OCI-LY3 (cell line): ENCODE data around the gene TMEM240.

Experiments
- H2AFZ ChIP-seq: fragments of 200-600, 300-600 bp; shearing (Covaris generic); 2 replicates; pipeline ENCODE4 v1.6.0; 2014; ENCODE audit warnings: antibody characterized with exemption, low read depth, low read length
- H3K27ac ChIP-seq: fragments of 200-600, 300-600 bp; sonication (generic); 2 replicates; pipeline ENCODE4 v1.5.1; 2014; ENCODE audit warnings: mild to moderate bottlenecking, low read length, moderate library complexity, mixed read lengths
- H3K27me3 ChIP-seq: fragments of 200-600, 300-600 bp; sonication (generic); 2 replicates; pipeline ENCODE4 v1.6.1; 2014; ENCODE audit warnings: low read depth, low read length, mixed read lengths
- H3K36me3 ChIP-seq: fragments of 200-600, 300-600 bp; sonication (generic); replicated peaks from 2 replicates; pipeline ENCODE3; 2014; ENCODE audit warnings: low read depth, low read length, mixed read lengths
- H3K4me1 ChIP-seq: fragments of 300-600, 200-600 bp; sonication (generic); 2 replicates; pipeline ENCODE4 v1.6.1; 2014; ENCODE audit warnings: low read length, mixed read lengths
- H3K4me2 ChIP-seq: fragments of 200-600, 300-600 bp; sonication (generic); 2 replicates; pipeline ENCODE4 v1.6.1; 2014; ENCODE audit warnings: low read length, mixed read lengths
- H3K4me3 ChIP-seq: fragments of 300-600, 200-600 bp; sonication (generic); 2 replicates; pipeline ENCODE4 v1.5.1; 2014; ENCODE audit warnings: antibody characterized with exemption, mild to moderate bottlenecking, low read length, moderate library complexity
- H3K79me2 ChIP-seq: fragments of 300-600, 200-600 bp; shearing (Covaris generic); 2 replicates; pipeline ENCODE4 v1.6.1; 2014; ENCODE audit warnings: mild to moderate bottlenecking, low read length, mixed read lengths
- H3K9ac ChIP-seq: fragments of 300-600, 200-600 bp; shearing (Covaris generic); 2 replicates; pipeline ENCODE4 v1.6.0; 2014; ENCODE audit warnings: mild to moderate bottlenecking, low read length, moderate library complexity
- H3K9me3 ChIP-seq: fragments of 200-600, 300-600 bp; shearing (Covaris generic); 2 replicates; pipeline ENCODE4 v1.6.1; 2014; ENCODE audit warnings: low read length, mixed read lengths; ENCODE audit not compliant: insufficient read depth
- H4K20me1 ChIP-seq: fragments of 200-600, 300-600 bp; sonication (generic); 2 replicates; pipeline ENCODE4 v1.6.1; 2016; ENCODE audit warnings: low read length, mixed read lengths; ENCODE audit not compliant: insufficient read depth
- CTCF ChIP-seq: fragments of 200-600, 300-600 bp; sonication (generic); IDR thresholded peaks from 2 replicates; pipeline ENCODE4 v1.5.1; 2014; ENCODE audit warnings: antibody characterized with exemption, low read length, low read depth
- EZH2phosphoT487 ChIP-seq: fragments of 200-600 bp; shearing (Covaris generic); IDR thresholded peaks from 2 replicates; pipeline ENCODE4 v1.6.1; 2018; ENCODE audit warnings: antibody characterized with exemption, mixed run types, low read depth

Gene TMEM240

GRCh38 chr1:1556505-1556904 lies 16.1 kb upstream of the TMEM240 start:
- Histone ChIP-seq H3K9ac (no peak overlapping the region), H3K36me3 (no peaks in the 10 kb centered on the region), H3K4me3 (no peak overlapping the region), H3K9me3 (no peaks in the 10 kb centered on the region), H3K27me3 (no peaks in the 10 kb centered on the region), H4K20me1 (no peaks in the 10 kb centered on the region), H3K4me1 (no peaks in the 10 kb centered on the region), H3K4me2 (no peak overlapping the region), H3K79me2 (no peaks in the 10 kb centered on the region), H3K27ac (no peak overlapping the region), H2AFZ (no peak overlapping the region)
- TF ChIP-seq CTCF (no peak), EZH2phosphoT487 (no peak)

- H3K4me1 ChIP-seq = no peaks in the 10 kb centered on the region
- H3K27ac ChIP-seq = no peak overlapping the region
- H3K9ac ChIP-seq = no peak overlapping the region
- H3K36me3 ChIP-seq = no peaks in the 10 kb centered on the region
- H3K9me3 ChIP-seq = no peaks in the 10 kb centered on the region
- no peak overlapping the region for H2AFZ ChIP-seq
- no peak for TF ChIP-seq EZH2phosphoT487
- TF ChIP-seq CTCF = no peak
- H3K4me2 ChIP-seq = no peak overlapping the region
- no peak overlapping the region for H3K4me3 ChIP-seq
- no peaks in the 10 kb centered on the region for H3K79me2 ChIP-seq
- H3K27me3 ChIP-seq = no peaks in the 10 kb centered on the region
- no peaks in the 10 kb centered on the region for H4K20me1 ChIP-seq
Measured at GRCh38 chr1:1554926-1555915, 14.8 kb upstream of the TMEM240 start.

- H2AFZ ChIP-seq = no peak overlapping the region
- H3K36me3 ChIP-seq = no peaks in the 10 kb centered on the region
- no peaks in the 10 kb centered on the region for H3K27me3 ChIP-seq
- no peaks in the 10 kb centered on the region for H3K4me1 ChIP-seq
- no peaks in the 10 kb centered on the region for H3K79me2 ChIP-seq
- no peaks in the 10 kb centered on the region for H3K9me3 ChIP-seq
- TF ChIP-seq EZH2phosphoT487 = no peak
- no peak for TF ChIP-seq CTCF
- no peak overlapping the region for H3K4me2 ChIP-seq
- no peak overlapping the region for H3K4me3 ChIP-seq
- H4K20me1 ChIP-seq = no peaks in the 10 kb centered on the region
- no peak overlapping the region for H3K9ac ChIP-seq
- H3K27ac ChIP-seq = no peak overlapping the region
Measured at GRCh38 chr1:1554550-1554925, 14.1 kb upstream of the TMEM240 start.

GRCh38 chr1:1553821-1554494 lies 13.5 kb upstream of the TMEM240 start:
- no peaks in the 10 kb centered on the region for H3K79me2 ChIP-seq
- TF ChIP-seq EZH2phosphoT487 = no peak
- no peak for TF ChIP-seq CTCF

More at GRCh38 chr1:1553821-1554494, 13.5 kb upstream of the TMEM240 start:
- Histone ChIP-seq H3K36me3 (no peaks in the 10 kb centered on the region), H3K9me3 (no peaks in the 10 kb centered on the region), H3K9ac (no peak overlapping the region), H3K4me1 (no peaks in the 10 kb centered on the region), H4K20me1 (no peaks in the 10 kb centered on the region), H3K4me2 (no peak overlapping the region), H2AFZ (no peak overlapping the region), H3K27me3 (no peaks in the 10 kb centered on the region), H3K4me3 (no peak overlapping the region), H3K27ac (no peak overlapping the region)
